HL-60 (cell line): ENCODE data around the gene CLEC4M.

Experiments
- DNase-seq, 2 experiments: peaks; one replicate each; pipeline ENCODE4 v3.0.0-alpha.2; 2010 to 2020; ENCODE audit warnings: low read depth in 1 of 2, low spot score in 1 of 2
- H3K27ac ChIP-seq: fragments of 250-450 bp; sonication (Bioruptor Pico); replicated peaks from 2 replicates; pipeline ENCODE4 v1.5.1; 2020; ENCODE audit warnings: mild to moderate bottlenecking, moderate library complexity
- H3K27me3 ChIP-seq: fragments of 250-450 bp; sonication (Bioruptor Pico); 2 replicates; pipeline ENCODE4 v1.5.1; 2021; ENCODE audit warnings: mild to moderate bottlenecking, moderate library complexity; ENCODE audit not compliant: insufficient read depth, poor library complexity, severe bottlenecking
- H3K4me3 ChIP-seq: replicated peaks from 2 replicates; pipeline ENCODE4 v1.5.1; 2011; ENCODE audit warnings: mild to moderate bottlenecking, control low read depth, low read length; ENCODE audit not compliant: insufficient read depth
- GABPA ChIP-seq: IDR thresholded peaks from 2 replicates; pipeline ENCODE4 v1.6.1; 2012; ENCODE audit warnings: low read depth
- POLR2AphosphoS5 ChIP-seq: IDR thresholded peaks from 2 replicates; pipeline ENCODE4 v1.6.1; 2012; ENCODE audit warnings: low read depth
- SPI1 ChIP-seq: IDR thresholded peaks from 2 replicates; pipeline ENCODE4 v1.6.1; 2012; ENCODE audit warnings: low read depth, mild to moderate bottlenecking, borderline replicate concordance
- TF ChIP-seq, protein P1 (sequence below): IDR thresholded peaks from one replicate; pipeline ENCODE4 v1.5.1; 2011; ENCODE audit warnings: low read length, control low read depth, inconsistent platforms; ENCODE audit not compliant: insufficient read depth
- TF ChIP-seq, protein P2 (sequence below): IDR thresholded peaks from 2 replicates; pipeline ENCODE4 v1.6.1; 2012; ENCODE audit warnings: low read depth; ENCODE audit not compliant: insufficient replicate concordance

The CLEC4M gene

DNA sequence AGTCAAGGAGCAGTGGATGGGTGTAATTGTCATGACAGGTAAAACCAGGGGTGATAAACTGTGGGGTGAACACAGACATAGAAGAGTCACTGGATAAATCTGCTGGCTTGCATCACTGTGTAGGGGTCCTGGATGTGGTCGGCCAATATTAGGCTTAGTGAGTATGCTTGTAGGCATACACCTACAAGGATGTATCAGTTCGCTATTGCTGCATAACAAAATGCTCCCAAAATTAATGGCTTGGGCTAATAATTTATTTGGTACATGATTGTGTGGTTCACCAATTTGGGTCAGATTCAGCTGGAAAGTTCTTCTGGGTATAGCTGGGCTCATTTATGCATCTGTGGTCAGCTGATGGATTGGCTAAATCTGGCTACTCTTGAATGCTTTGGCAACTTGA is 55.8 kb downstream of the CLEC4M start:
- Histone ChIP-seq H3K27me3 (no peaks in the 10 kb centered on the region), H3K27ac (no peak overlapping the region), H3K4me3 (no peak overlapping the region)
- no peak for TF ChIP-seq SPI1
- TF ChIP-seq, protein P1, sequence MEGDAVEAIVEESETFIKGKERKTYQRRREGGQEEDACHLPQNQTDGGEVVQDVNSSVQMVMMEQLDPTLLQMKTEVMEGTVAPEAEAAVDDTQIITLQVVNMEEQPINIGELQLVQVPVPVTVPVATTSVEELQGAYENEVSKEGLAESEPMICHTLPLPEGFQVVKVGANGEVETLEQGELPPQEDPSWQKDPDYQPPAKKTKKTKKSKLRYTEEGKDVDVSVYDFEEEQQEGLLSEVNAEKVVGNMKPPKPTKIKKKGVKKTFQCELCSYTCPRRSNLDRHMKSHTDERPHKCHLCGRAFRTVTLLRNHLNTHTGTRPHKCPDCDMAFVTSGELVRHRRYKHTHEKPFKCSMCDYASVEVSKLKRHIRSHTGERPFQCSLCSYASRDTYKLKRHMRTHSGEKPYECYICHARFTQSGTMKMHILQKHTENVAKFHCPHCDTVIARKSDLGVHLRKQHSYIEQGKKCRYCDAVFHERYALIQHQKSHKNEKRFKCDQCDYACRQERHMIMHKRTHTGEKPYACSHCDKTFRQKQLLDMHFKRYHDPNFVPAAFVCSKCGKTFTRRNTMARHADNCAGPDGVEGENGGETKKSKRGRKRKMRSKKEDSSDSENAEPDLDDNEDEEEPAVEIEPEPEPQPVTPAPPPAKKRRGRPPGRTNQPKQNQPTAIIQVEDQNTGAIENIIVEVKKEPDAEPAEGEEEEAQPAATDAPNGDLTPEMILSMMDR: no peak
- no peak for TF ChIP-seq GABPA
- TF ChIP-seq, protein P2, sequence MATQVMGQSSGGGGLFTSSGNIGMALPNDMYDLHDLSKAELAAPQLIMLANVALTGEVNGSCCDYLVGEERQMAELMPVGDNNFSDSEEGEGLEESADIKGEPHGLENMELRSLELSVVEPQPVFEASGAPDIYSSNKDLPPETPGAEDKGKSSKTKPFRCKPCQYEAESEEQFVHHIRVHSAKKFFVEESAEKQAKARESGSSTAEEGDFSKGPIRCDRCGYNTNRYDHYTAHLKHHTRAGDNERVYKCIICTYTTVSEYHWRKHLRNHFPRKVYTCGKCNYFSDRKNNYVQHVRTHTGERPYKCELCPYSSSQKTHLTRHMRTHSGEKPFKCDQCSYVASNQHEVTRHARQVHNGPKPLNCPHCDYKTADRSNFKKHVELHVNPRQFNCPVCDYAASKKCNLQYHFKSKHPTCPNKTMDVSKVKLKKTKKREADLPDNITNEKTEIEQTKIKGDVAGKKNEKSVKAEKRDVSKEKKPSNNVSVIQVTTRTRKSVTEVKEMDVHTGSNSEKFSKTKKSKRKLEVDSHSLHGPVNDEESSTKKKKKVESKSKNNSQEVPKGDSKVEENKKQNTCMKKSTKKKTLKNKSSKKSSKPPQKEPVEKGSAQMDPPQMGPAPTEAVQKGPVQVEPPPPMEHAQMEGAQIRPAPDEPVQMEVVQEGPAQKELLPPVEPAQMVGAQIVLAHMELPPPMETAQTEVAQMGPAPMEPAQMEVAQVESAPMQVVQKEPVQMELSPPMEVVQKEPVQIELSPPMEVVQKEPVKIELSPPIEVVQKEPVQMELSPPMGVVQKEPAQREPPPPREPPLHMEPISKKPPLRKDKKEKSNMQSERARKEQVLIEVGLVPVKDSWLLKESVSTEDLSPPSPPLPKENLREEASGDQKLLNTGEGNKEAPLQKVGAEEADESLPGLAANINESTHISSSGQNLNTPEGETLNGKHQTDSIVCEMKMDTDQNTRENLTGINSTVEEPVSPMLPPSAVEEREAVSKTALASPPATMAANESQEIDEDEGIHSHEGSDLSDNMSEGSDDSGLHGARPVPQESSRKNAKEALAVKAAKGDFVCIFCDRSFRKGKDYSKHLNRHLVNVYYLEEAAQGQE: no peak
- TF ChIP-seq POLR2AphosphoS5: no peak
- no peak for DNase-seq
